T-helper 2 cell treated with Interferon-gamma antibody and Interleukin-4, amounts not matched to agents 100 ng/mL and 5 ng/mL, for 36 hours (primary cell): ENCODE data around the gene APBA2. TPM values are rescaled to one million over a fixed set of nuclear protein-coding genes. Genes with fewer than 3 reads are reported as not detected.

ENCODE experiments used
- intact Hi-C: fragments of 100-400 bp; cut with micrococcal nuclease; formaldehyde crosslinking; loops from one replicate; pipeline ENCODE4 v1.15.1; 2023
- total RNA-seq: library from RNA; stranded (reverse); gene quantifications from 2 replicates; pipeline ENCODE4 v1.2.3, GENCODE V29; 2022

APBA2 gene
- total RNA-seq, 1 donor from 2014 or later = 8.1 TPM

DNA sequence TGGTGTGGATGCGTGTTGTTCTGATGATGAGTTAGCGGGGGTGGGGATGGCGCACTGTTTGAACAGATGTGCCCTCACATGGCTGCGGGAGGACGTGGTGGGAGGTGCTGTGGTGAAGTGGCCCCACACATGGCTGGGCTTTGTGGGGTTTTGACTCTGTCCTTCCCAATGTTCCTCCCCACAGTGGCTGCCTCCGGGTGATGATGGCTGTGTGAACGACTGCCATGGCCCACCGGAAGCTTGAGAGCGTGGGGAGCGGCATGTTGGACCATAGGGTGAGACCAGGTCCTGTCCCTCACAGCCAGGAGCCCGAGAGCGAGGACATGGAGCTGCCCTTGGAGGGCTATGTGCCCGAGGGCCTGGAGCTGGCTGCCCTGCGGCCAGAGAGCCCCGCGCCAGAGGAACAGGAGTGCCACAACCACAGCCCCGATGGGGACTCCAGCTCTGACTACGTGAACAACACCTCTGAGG is 167.9 kb downstream of the APBA2 start:
- intact Hi-C loops = no loop called here

DNA sequence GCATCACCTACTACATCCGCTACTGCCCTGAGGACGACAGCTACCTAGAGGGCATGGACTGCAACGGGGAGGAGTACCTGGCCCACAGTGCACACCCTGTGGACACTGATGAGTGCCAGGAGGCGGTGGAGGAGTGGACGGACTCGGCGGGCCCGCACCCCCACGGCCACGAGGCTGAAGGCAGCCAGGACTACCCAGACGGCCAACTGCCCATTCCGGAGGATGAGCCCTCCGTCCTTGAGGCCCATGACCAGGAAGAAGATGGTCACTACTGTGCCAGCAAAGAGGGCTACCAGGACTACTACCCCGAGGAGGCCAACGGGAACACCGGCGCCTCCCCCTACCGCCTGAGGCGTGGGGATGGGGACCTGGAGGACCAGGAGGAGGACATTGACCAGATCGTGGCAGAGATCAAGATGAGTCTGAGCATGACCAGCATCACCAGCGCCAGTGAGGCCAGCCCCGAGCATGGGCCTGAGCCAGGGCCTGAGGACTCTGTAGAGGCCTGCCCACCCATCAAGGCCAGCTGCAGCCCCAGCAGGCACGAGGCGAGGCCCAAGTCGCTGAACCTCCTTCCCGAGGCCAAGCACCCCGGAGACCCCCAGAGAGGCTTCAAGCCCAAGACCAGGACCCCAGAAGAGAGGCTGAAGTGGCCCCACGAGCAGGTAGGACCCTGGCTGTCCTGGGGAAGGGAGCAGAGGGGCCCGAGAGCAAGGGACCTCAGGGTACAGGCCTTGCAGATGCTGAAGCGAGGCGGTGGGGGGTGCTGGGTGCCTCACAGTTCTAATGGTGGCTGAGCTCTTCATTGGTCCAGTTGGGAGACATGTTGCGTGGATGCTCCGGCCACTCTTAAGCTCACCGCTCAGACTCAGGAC is 168.6 kb downstream of the APBA2 start:
- intact Hi-C loops = no loop called here

DNA sequence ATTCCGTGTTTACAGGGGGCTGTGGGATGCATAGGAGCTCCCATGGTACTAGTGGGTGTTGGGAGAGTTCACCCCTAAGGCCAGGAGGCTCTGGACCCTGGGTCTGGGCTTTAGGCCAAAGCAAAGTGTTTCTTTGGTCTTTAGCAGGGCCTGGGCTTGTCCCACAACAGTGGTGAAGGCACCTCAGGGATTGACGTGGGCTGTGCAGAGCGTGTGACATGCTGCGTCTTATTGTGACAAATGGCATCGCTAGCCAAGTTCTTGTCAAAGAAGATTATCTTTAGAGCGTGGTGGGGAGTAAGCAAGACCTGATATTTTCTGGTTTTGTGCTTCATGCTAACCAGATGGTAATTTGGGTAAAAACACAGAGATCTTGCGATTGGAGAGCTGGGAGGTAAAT is 170.1 kb downstream of the APBA2 start:
- intact Hi-C loops = no loop called here

DNA sequence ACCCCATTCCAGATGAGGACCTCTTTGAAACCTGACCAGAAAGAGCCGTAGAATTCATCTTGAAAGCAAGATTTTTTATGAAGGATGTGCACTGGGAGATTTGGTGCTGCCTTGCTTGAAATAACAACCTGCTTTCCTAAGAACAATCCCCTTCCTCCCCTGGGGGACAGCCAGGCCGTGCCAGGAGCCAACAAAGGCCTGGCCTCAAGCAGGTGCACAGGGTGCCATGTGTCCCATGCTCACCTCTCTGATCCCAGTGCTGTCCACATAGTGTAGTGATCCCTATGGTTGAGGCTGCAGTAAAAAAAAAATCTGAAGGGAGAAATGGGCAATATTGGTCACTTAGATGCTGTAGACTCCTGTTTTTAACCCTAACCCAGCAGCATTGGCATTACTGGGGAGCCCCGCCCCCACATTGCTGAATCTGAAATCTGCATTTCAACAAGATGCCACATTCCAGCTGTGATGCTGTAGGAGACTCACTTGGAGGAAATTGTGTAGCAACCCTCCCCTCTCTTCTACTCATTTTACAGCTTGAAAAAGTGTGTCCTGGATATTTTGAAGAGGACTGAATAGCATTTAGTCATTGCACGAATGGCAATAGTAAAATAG is 171.2 kb downstream of the APBA2 start:
- intact Hi-C loops = no loop called here

DNA sequence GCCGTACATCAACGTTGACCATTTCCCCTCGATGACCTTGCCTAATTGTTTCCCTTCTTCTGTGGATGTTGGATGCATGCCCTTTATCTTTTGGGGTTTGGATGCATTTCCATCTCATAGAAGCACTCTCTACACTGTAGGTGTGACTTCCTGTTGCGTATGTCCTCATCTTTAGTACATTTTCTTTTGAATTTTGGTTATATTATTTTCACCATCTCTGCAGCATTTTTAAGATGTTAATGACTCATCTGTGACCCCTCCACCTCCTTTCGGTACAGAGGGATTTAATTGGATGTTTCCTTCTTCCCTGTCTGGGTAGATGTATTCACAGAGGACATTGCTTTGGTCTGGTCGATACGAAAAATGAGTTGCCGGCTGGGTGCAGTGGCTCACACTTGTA is 172.1 kb downstream of the APBA2 start:
- intact Hi-C loops = no loop called here

DNA sequence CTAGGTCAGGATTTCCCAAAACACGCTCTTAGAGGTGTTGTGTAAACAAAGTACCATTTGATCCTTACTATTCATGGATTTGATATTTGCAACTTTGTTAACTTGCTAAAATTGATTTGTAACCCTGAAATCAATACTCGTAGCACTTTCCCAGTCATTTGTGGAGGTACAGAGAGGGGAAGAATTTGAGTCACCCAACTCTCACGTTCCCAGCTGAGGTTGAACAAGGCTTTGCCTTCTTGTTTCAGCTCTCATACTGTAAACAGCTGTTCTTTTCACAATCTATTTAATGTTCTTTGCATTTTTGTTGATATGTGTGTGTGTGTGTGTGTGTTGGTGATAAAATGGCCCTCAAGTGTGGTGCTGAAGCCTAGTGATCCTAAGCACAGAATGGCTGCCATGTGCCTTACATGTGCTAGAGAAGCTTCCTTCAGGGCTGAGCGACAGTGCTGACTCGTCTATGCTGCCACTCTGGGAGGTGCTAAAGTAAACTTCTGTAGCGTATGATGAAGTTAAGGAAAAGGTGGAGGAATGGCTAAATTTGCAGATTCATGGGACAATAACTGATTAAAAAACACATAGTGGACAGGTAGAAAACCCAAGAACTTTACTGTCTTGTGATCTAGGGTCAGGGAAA is 173.2 kb downstream of the APBA2 start:
- intact Hi-C loops = no loop called here

DNA sequence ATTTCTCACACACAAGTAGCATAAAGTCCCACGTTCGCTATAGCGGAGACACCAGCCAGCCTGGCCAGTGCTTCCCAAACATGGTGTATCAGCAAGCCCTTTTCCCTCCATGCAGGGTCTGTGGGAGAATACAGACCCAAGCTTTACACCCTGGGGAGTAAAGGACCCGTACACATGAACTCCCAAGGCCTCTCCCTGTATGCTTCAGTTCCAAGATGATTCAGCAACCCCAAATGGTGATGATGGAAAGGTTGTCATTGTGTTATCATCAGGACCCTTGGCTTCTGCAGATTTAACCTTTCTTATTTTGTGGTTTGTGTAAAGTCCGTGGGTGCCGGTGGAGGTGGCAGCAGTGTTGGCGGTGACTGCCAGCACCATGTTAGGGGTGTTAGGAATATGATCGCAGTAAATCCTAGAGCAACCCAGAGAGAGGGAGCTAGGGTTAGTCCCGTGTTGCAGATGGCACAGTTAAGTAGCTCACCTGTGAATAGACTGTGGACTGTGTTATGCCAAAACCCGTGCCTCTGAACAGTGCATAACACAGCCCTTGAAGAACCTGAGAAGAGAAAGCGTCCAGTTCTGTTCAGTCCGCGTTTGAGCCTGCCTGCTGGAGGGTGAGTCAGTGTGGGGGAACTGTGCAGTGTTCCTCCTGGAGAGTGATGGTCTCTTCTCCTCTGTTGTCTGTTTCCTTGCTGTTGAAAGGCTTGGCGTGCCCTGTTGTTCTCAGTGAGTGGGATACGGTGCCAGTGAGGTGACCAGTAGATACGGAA is 174.3 kb downstream of the APBA2 start:
- intact Hi-C loops = no loop called here

DNA sequence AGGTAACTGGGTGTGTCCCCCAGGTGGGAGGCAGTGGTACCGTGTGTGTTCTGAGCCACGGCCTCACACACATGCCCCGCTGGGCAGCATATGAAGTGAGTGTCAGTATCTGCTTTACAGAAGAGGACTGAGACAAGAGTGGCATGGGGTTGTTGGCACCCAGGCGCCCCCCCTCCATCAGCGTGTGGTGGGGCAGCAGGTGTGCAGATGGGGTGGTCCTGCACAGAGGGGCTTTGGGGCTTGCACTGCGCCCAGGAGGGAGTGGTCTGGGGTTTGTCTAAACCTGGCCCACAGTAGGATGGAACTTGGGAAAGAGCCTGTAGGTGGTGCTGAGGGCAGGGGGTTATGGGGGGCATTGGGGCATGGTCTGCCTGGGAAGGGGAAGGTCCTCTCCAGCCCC is 176.0 kb downstream of the APBA2 start:
- intact Hi-C loops = no loop called here

DNA sequence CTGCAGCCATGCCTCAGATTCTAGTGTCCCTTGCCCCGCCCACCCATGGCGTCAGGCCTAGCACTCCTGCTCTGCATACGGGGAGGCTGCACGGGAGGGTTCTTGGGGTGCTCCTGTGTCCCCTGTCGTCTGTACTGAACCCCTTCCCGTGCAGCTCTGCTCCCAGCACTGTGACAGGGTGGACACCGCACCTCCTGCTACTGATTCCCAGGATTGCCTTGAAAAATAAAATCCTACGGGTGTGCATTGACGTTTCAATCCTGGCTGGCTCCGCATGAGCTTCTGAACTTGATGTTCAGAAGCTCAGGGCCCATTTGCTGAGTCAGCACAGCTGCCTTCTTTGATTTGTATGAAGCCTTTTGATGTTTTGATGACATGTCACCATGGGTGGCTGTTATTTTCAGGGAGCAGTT is 176.4 kb downstream of the APBA2 start:
- intact Hi-C loops = no loop called here

DNA sequence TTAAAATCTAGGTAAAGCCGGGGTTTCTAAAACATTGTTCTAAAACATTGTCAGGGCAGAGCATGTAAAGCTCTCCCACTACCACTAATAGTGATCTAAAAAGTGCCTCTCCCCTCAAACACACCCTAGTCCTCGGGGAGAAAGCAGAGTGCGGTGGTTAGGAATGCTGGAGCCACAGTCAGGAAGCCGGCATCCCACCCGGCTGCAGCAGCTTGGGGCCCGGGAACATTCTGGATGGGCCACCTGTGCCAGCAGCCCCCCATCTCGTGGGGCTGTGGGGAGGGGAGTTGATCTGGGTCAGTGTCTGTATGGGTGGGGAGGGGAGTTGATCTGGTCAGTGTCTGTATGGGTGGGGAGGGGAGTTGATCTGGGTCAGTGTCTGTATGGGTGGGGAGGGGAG is 176.9 kb downstream of the APBA2 start:
- intact Hi-C loops = no loop called here

DNA sequence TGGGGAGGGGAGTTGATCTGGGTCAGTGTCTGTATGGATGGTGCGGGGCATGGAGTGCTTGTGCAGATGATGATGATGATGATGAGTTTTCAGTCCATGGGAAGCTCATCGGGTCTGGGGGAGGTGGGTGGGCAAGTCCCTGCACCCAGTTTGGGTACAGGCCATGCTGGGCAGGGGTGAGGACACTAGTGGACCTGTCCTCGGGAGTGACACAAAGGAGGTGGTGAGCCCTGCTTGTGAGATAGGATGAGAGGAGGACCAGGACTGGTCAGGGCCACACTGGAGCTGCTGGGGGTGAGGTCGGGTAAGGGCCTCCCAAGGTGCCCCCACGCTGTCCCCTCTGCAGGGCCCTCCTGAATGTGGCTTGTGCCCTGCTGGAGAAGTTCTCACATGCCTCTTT is 177.9 kb downstream of the APBA2 start:
- intact Hi-C loops = no loop called here

DNA sequence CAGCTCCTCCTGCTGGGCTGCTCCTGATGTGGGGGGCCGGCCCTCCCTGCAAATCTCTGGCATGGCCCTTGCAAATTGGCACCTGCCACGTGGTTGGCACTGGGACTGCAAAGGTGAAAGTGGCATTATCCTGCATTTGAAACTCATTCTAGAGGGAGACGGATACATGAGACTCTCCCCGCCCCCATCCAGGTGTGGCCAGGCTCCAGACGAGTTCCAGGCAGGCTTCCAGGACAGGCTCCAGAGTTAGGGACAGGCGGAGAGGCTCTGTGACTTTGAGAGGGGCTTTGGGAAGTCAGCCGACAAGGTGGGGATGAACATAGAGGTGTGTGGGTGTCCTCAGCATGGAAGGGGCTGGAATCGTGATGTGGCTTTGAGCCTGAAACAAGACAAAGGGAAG is 178.5 kb downstream of the APBA2 start:
- intact Hi-C loops = no loop called here

DNA sequence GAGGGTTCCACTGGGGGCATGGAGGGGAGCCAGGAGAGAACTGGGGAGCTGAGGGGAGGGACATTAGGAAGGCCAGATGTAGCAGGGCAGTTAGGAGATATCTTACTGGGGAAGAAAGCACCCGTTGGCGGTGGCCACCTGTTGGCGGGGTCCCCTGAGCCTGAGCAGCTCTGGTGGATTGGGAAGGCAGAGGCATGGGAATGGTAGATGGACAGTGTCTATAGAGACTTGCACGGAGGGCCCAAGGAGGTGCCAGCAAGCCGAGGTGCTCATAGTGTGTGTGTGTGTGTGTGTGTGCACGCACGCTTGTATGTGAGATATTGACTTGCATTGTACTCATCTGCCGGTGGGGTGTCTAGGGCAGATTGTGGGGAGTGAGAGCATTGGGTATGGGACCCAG is 179.0 kb downstream of the APBA2 start:
- intact Hi-C loops = no loop called here

DNA sequence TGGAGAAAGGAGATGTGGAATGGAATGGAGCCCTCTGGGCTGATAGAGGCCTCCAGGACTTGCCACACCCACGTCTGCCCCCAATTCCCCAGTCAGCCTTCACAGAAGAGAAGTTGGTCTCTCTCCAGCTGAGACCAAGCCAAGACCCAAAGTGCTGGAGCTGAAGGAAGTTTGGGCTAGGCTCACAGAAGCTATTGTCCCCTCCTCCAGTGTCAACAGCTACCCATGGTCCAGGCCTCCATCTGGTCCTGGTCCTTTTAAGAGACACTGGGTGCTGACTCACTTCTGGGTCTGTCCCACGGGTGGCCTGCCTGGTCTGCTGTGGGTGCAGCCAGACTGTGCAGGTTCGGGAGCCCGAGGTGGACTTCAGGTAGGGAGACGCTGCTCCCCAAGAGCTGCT is 179.8 kb downstream of the APBA2 start:
- intact Hi-C loops = no loop called here

DNA sequence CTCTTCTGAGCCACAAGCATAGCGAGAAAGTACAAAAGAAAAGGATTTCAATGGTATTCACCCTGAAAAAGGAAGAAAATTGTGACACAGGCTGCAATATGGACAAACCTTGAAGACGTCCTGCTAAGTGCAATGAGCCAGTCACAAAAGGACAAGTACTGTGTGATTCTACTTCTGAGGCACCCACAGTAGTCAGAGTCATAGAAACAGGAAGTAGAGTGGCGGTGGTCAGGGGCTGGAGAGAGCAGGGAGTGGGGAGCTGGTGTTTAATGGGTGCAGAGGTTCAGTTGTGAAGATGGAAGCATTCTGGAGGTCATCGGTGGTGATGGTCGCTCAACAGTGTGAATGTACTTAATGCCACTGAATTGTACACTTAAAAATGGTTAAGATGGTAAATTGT is 180.5 kb downstream of the APBA2 start:
- intact Hi-C loops = no loop called here

DNA sequence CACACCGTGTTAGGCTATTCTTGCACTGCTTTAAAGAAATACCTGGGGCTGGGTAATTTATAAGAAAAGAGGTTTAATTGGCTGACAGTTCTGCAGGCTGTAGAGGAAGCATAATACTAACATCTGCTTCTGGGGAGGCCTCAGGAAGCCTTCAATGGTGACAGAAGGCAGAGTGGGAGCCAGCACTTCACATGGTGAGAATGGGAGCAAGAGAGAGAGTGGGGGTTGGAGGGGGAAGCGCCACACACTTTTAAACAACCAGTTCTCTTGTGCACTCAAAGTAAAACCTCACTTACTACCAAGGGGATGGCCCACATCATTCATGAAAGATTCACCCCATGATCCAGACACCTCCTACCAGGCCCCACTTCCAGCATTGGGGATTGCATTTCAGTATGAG is 181.1 kb downstream of the APBA2 start:
- intact Hi-C loops = no loop called here

DNA sequence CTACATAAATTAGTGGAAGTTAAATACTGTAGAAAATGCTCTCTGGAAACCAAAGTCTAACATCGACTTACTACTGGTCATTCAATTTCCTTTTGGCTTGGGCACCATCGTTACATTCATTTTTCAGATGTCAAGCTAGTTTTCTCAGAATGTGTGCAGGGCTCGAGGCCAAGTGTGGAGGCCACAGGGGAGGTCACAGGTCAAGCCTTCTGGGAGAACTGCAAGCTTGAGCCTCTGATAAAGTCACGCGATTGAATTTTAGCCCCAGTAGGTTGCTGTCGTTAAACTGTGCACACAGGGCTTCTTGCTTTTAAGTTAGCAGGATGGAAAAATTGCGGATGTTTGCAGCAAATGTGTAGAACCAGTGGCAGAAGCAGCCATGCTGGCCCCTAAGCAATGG is 182.2 kb downstream of the APBA2 start:
- intact Hi-C loops = no loop called here

DNA sequence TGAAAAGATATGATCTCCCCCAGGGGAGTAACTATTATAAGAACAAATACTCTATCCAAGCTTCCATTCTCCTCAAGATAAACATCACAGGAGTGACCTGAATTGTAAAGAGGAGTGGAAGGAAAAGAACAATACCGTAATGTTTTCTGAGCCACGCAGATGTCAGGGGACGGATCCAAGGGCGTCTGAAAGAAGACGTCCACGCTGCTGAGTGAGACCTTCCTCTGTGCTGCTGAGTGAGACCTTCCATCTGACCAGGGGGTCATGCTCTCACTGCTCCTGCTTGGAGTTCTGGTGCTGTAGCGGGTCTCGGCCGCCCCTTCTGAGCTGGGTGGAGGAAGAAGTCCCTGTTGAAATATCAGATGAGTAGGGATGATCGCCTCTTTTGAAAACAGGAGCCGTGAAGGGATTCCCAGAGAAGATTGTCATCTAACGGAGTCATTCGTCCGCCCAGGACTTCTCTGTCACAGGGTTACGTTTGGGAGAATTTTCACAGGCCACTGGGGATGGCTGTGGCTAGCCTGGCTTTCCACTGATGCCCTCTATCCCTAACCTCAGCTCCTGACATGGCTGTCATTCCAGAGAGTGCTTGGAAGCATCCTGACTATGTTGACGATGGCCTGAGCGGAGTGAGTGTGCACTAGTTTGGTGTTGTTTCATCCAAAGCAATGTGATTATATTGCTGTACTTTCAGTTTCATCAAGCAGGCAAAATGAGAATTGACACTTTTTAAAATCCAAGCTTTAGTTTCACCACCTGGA is 184.9 kb downstream of the APBA2 start:
- intact Hi-C loops = no loop called here

DNA sequence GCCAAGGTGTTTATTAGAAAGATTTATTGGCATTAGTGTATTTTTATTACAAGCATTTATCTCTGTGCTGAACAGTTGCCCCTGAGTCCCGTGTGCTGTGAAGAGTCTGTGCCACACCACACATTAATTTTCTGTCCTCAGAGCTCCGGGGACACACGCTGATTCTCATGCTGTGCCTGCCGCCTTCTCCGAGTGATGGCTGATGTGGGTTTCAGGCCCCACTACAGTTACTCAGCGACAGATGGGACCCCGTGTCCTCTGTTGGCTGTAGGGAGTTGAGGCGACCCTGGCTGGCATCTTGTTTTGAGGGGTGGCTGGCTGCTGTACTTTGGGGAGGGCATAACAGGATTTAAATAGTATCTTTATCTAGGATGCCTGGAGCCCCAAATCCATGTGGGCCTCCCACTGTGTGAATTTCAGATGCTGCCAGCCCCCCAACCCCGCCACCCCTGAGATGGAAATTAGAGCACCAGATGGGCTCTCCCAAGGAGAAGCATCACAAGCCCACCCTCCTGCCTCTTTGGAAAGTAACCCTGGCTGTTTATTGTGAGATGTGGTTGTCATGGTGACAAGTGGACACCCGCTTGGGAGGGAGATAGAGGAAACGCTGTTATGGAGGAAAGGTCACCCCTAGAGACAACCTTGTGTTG is 185.6 kb downstream of the APBA2 start:
- intact Hi-C loops = no loop called here

DNA sequence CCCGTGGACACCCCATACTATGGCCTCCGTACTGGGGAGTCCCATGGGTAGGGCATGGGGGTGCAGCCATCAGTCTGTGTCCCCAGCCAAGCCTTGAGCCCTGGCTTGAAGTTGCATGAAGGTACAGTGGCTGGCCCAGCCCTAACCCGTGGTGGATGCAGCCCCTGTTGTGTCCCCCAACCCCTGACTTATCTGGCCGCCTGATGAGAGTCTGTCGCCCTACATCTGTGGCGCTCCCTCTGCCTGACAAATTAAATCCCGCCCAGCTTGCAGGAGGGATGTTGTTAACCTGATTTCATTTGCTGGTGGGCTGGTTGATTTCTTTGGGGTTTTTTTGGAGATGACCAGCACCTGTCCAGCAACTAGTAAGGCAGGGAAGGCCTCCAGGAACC is 186.1 kb downstream of the APBA2 start:
- intact Hi-C loops = no loop called here
